ENCODE measurements around the gene TAF9.
"Not testable (repeated sequence)": the region's sequence is repeated elsewhere in the genome, so short reads cannot be mapped to it uniquely, and the experiment has no call there.

TAF9 gene, protein sequence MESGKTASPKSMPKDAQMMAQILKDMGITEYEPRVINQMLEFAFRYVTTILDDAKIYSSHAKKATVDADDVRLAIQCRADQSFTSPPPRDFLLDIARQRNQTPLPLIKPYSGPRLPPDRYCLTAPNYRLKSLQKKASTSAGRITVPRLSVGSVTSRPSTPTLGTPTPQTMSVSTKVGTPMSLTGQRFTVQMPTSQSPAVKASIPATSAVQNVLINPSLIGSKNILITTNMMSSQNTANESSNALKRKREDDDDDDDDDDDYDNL

DNA sequence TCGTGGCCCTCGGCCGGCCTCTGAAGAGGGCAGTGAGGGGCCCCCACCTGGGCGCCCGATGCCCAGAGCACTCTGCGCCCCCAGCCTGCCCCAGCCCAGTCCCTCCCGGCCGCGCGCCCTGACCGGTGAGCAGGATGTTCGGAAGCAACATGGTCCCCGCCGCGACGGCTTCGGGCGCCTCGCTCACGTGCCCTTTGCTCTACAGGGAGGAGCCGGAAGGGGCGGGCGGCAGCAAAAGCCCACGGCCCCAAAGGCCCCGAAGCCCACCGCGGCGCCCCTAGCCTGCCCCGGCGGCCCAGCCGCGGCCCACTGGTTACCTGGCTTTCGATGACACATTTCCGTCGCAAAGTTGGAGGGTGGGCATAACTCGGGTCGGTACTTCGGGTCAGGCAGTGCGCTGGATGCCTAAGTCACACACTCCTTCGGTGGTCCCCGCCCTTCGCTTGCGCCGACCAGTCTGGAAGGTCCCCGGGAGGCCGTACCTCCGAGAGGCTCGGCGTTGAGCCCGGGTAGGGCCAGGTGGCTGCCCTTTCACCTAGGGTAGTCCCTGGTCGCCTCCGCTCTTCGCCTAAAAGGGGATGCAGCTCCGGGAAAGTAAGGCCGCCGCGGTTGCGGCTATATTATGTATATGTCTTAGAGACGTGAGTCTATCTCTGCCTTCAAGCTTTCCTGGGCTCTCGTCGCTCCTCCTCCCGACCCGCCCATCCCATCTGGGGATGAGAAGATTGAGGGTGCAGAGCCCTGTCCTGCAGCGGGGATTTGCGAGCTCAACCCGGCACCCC lies at the start of gene TAF9, which contains the start of the genes AK6 and RAD17:
TAF9 (minus strand) TSS at position 181 of the 782 bp plus-strand sequence. CDS start 3,783 bp downstream, outside the sequence.
AK6 (minus strand) TSS at position 181 of the 782 bp plus-strand sequence; CDS start at position 151, 30 bp downstream.
RAD17 (plus strand) TSS at position 479 of the 782 bp plus-strand sequence. CDS start 2,391 bp downstream, outside the sequence.
- peak; percentile 86 to 88 (median 86) for DNase-seq (ENCODE audit: low read depth in 2 of 3, low spot score in 2 of 3)

DNA sequence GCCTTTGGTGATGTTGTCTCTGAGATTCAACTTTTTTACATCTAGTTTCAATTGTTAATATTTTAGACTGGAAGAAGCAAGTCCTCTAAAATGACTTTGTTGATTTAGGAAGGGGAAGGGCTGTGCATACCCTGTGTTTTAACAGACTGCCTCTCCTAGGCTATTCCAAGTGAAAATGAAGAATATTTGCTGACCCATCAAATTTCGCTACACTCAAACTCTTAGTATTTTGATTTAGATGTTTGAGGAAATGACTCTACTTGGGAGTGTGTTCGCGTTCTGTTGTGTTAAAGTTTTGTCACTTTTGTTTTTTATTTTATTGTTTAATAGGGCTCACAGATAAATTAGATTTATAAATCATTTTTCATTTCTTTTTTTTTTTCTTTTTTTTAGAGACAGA lies 49.2 kb upstream of the TAF9 start:
- no peak for DNase-seq (ENCODE audit: low read depth in 2 of 3, low spot score in 2 of 3)

DNA sequence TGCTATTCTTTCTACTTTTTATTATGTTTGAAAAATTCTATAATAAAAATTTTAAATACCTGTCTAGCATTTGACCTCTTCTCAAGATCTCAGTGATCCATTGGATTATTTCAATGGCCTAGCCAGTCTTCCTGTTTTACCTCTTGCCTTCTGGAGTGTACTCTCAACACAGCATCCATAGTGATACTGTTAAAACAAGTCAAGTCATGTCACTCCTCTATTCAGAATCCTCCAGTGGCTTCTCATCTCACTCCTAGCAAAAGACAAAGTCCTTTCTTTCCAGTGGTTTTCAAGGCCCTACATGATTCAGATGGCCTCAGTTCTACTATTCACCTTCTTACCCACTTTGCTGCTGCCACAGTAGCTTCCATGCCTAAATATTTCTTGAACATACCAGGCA lies 47.4 kb upstream of the TAF9 start:
- DNase-seq (ENCODE audit: low read depth in 2 of 3, low spot score in 2 of 3), result no peak

DNA sequence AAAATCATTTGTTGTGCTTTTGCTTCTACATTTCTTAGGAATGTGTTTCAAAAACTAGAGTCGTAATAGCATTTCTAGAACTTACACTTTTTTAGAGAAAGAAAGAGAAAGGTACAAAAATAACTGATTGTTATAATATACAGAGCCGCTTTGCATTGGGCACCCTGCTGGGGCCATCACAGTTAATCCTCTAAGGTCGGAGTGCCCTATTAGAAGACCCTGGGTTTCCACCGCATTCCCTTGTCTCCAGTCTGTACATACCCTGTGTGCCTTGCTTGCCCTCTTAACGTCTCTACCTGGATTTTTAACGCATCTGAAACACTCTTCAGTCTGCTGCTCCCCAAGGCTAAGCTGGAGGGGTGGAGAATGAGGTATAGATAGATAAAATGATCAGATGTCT lies 46.9 kb upstream of the TAF9 start:
- DNase-seq (ENCODE audit: low read depth in 2 of 3, low spot score in 2 of 3), result no peak

DNA sequence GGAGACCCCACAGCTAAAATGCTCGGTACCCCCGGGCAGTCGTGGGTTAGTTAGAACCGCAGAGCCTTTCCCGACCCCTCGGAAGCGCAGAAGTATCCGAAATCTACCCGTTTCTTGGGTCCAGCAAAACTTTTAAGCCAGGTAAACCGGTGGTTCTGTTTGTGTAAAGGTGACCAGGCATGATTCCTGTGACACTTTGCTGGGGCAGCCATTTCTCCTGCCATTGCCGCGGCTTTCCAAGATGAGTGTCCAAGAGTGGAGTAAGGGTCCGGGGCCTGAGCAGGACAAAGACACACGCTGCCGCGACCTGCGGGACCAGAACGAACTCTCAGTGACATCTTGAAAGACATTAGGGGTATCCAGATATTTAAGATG lies 46.3 kb upstream of the TAF9 start:
- DNase-seq (ENCODE audit: low read depth in 2 of 3, low spot score in 2 of 3), result no peak

DNA sequence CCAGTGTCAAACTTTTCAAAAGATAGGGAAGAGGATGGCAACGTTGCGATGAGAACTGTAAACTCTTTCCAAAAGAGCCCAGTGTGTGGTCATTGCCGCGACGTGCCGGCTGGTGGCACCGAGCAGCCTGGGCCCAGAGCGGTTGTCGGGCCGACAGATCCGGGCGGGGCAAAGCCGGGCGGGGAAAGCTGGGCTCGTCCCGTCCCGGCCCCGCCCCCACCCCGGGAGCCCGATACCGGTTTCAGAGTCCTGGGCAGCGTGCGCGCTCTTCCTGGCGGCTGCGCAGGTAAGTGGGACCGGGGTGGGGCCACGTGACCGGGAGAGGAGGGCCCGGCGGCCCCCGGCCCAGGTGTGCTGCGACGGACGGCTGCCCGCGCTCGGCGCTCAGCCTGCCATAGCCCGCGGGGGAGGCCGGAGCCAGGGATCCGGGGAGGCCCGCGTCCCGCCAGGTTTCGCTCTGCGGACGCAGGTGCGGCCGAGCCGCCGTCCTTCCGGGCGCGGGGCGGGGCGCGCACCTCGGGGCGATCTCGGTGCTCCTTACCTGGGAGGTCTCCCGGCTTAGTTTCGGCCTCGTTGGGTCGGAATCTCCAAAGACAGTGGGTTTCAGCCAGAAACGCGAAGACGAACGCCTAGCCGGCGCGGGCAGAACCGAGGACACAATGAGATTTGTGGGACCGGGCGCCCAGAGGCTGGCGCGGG lies 45.7 kb upstream of the TAF9 start, which contains the start of gene MARVELD2:
MARVELD2 (plus strand) TSS at position 232 of the 699 bp plus-strand sequence. CDS start 4,270 bp downstream, outside the sequence.
- peak in 1 of 3 experiments; percentile 2 for DNase-seq (ENCODE audit: low read depth in 2 of 3, low spot score in 2 of 3)

DNA sequence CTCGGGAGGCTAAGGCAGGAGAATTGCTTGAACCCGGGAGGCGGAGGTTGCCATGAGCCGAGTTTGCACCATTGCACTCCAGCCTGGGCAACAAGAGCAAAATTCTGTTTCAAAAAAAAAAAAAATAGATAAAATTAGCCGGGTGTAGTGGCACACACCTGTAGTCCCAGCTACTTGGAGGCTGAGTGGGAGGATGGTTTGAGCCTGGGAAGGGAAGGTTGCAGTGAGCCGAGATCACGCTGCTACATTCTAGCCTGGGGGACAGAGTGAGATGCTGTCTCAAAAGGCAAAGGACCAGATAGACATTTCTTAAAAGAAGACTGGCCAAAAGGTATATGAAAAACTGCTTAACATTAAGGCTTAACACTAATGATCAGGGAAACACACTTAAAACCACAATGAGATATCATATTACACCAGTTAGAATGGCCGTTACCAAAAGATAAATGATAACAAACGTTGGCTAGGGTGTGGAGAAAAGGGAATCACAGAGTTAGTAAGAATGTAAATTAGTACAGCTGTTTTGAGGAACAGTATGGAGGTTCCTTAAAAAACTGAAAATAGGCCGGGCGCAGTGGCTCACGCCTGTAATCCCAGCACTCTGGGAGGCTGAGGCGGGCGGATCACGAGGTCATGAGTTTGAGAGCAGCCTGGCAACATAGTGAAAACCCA lies 35.5 kb upstream of the TAF9 start:
- no peak for DNase-seq (ENCODE audit: low read depth in 2 of 3, low spot score in 2 of 3)

DNA sequence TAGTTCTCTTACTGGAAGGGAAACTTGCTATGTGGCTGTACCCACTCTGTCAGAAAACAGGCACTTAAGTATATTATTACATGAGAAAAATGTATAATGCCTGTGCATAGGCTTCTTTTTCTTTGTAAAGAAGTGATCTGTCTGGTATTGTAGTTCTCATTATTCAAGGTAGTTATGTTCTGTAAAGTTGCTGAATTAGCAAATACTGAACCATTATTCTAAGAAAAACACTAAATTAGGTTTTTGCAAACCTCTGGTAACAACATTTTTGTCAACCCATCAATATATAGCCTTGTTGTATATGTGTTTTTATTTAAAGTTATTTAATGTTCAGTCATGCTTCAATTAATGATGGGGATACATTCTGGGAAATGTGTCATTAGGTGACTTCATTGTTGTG lies 9.1 kb upstream of the TAF9 start:
- DNase-seq (ENCODE audit: low read depth in 2 of 3, low spot score in 2 of 3), result no peak

DNA sequence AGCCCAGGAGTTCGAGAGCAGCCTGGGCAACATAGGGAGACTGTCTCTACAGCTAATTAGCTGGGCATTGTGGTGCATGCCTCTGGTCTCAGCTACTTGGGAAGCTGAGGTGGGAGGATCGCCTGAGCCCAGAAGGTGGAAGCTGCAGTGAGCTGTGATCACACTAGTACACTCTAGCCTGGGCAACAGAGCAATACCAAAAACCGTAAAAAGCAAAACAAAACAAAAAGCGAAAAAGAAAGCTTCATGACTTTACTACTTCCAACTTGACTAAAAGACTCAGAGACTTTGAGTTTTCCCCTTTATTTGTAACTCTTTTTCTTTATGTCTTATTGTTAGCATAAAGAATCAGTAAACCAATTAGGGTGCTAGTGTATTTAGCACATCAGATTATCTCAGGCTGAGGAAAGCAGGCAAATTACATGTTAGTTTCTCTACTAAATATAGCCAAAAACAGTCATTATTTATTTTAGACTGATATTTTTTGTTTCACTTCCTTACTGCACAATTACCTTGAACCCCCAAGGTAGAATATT lies 5.7 kb upstream of the TAF9 start:
- DNase-seq (ENCODE audit: low read depth in 2 of 3, low spot score in 2 of 3), result no peak

DNA sequence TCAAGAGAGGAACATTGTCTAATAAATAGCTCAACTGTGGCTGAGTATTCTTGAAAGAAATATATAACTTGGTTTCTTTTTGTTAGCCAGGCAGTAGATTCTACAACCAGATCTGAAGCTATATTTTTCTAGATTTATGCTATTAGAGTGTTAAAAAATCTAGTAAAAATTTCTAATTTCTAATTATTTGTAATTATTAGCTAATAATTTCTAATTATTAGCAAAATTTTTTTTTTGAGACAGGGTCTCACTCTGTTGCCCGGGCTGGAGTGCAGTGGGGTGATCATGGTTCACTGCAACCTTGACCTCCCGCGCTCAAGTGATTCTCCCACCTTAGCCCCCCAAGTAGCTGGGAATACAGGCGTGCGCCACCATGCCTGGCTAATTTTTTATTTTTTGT lies 3.1 kb upstream of the TAF9 start:
- no peak for DNase-seq (ENCODE audit: low read depth in 2 of 3, low spot score in 2 of 3)

DNA sequence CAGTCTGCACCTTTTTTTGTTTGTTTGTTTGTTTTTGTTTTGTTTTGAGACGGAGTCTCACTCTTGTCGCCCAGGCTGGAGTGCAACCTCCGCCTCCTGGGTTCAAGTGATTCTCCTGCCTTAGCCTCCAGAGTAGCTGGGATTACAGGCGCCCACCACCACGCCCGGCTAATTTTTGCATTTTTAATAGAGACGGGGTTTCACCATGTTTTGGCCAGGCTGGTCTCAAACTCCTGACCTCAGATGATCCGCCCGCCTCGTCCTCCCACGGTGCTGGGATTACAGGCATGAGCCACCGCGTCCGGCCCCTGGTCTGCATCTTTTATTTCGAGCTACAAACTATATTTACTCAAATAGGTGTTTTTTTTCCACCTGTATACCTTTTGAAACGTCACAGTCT lies 1.0 kb upstream of the TAF9 start:
- DNase-seq (ENCODE audit: low read depth in 2 of 3, low spot score in 2 of 3), result not testable (repeated sequence)

DNA sequence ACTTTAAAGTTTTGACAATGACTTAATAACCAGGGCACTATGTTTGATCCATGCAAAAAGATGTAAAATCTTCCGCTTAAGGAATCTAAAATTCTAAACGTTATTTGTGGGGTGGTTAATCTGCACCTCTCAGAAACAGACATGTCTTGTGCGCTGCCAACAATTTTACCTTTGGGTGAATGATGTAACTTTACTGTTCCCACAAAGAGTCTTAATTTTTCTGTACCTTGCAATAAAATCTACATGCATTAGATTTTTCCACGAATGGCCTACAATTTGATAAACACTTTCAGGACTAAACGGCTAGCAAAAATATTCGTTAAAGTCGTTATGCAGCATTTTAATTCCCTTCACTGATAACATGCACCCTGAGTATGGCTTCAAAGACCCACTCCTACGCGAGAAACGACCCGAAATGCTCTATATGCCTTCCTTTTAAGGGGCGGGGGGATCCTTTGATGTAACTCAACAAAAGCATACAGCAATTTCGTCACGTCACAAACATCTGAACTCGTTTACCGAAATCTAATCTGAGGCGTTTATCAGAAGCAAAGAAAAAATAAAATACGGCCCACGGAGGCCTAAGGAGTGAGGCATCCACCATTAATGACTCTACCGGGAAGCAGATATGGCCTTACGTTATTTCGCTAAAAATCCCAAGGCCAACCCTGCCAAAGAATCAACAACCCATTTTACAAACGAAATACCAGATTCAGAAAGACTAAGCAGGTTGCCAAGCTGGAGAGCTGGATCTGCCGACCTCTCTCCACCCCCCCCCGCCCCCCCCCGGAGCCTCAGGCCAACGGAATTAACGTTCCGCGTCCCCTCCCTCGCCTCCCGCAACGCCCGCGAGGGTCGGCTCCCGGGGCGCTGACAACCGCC lies 621 bp downstream of the TAF9 start:
- no peak for DNase-seq (ENCODE audit: low read depth in 2 of 3, low spot score in 2 of 3)

DNA sequence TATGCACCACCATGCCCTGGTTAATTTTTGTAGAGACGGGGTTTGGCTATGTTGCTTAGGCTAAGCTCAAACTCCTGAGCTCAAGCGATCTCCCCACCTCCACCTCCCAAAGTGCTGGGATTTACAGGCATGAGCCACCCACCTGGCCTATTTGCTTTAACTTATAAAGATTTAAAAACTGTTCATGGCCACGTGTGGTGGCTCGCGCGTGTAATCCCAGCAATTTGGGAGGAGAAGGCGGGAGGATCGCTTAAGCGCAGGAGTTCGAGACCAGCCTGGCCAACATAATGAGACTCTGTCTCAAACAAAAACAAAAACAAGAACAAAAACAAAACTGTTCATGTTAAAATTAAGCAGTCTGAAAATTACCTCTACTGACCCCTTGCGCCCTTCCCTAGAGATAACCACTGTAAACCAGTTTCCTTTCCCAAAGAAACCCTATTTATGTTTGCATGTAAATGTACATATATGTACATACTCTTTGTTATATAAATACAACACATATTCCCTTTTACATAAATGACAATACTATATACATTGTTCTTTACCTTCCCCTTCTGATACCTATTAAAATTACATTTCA lies 1.5 kb downstream of the TAF9 start:
- DNase-seq (ENCODE audit: low read depth in 2 of 3, low spot score in 2 of 3), result no peak

DNA sequence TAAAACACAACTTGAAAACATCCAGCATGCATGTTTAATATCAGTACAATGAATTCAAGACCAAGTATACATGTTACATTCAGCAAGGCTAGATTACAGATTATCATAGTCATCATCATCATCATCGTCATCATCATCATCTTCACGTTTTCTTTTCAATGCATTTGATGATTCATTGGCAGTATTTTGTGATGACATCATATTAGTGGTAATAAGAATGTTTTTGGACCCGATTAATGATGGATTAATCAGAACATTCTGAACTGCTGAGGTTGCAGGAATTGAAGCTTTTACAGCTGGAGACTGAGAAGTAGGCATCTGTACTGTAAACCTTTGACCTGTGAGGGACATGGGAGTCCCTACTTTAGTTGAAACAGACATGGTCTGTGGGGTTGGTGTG lies 4.5 kb downstream of the TAF9 start:
- DNase-seq (ENCODE audit: low read depth in 2 of 3, low spot score in 2 of 3), result no peak

DNA sequence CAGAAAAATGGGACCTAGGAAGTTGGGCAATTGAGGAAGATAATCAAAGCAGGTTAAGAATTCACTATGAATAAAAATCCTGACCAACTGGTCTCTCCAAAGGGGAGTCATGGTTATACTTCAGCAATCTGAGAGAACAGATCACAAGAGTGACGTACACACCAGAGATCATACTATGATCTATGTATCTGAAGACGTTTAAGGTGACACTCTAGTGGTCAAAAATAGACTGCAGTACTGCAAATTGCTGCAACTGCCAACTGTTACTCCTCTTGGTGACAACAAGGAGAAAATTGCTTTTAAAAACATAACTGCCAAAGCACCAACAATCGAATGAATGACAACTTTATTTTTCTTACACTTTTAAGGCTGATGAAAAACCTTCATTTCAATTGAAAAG lies 4.9 kb downstream of the TAF9 start:
- DNase-seq (ENCODE audit: low read depth in 2 of 3, low spot score in 2 of 3), result no peak

DNA sequence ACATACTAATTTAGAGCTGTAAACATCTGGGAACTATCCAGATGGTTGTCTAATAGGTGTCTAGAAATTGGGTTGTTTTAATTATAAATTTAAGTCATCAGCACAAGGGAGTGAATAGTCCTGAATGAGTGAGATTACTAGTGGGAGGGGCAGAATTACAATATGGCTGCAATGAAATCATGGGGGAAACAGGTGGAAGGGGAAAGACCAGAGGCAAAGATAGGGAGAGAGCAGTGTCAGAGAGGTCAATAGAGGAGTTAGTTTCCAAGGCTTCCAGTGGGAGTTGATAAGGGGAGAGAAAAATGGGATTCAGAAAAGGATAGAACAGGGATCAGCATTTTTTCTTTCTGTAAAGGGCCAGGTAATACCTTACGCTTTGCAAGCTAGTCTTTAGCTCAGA lies 8.9 kb downstream of the TAF9 start:
- DNase-seq (ENCODE audit: low read depth in 2 of 3, low spot score in 2 of 3), result no peak

DNA sequence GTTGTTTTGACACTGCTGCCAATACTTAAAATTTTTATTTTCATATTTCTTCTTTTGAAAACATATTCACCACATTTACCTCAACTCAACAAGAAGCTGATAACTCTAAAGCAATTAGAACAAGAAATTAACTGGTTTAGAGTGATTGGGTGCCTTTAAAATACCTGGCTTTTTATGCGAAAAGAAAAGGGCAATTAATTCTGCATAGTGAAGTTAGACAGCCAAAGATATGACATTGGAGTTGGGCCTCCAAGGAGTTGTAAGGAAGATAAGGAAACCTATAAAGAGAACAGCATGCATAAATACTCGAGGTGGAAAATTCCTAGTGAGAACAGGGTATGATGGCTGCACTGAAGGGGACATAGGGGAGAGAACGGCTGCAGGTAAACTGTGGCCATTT lies 9.6 kb downstream of the TAF9 start:
- no peak for DNase-seq (ENCODE audit: low read depth in 2 of 3, low spot score in 2 of 3)

DNA sequence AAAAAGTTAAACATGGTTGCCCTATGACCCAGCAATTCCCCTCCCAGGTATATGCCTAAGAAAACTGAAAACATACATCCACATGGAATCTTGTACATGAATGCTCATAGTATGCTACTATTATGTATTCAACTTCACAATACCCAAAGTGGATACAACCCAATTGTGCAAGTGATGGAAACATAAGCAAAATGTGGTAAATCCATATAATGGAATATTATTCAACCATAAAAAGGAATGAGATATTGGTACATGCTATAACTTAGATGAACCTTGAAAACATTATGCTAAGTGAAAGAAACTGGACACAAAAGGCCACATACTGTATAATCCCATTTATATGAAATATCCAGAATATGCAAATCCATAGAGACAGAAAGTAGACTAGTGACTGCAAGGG lies 18.7 kb downstream of the TAF9 start:
- no peak for DNase-seq (ENCODE audit: low read depth in 2 of 3, low spot score in 2 of 3)

DNA sequence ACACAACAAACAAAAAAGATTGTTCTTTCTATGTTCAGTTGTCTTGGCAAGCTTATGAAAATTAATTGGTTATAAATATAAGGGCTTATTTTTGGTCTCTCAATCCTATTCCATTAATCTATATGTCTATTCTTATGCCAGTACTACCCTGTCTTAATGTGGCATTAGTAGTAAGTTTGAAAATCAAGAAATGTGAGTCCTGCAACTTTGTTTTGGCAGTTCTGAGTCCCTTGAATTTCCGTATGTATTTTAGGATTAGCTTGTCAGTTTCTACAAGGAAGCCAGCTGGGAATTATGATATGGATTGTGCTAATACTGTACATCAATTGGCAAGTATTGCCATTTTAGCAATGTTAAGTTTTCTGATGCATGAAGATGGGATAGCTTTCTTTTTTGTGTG lies 26.2 kb downstream of the TAF9 start:
- no peak for DNase-seq (ENCODE audit: low read depth in 2 of 3, low spot score in 2 of 3)
